ENCODE results near the gene OPHN1.

DNA sequence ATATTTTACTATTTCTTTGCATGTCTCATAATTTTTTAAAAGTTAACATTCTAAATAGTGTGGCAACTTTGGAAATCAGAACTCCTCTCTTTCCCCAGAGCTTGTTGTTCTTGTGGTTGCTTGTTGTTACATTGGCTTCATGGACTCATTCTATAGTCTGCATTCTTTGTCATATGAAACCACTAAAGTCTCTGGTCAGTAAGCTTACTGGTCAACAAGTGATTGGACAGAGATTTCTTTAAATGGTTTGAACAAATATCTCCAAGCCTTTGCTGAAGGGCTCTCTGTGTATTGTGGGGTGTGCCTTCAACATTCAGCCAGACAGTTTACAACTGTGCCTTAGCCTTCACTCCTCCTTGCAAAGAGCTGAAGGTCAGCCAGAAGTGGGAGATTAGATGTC is 147.2 kb downstream of the OPHN1 start:
- TF ChIP-seq, protein P1, sequence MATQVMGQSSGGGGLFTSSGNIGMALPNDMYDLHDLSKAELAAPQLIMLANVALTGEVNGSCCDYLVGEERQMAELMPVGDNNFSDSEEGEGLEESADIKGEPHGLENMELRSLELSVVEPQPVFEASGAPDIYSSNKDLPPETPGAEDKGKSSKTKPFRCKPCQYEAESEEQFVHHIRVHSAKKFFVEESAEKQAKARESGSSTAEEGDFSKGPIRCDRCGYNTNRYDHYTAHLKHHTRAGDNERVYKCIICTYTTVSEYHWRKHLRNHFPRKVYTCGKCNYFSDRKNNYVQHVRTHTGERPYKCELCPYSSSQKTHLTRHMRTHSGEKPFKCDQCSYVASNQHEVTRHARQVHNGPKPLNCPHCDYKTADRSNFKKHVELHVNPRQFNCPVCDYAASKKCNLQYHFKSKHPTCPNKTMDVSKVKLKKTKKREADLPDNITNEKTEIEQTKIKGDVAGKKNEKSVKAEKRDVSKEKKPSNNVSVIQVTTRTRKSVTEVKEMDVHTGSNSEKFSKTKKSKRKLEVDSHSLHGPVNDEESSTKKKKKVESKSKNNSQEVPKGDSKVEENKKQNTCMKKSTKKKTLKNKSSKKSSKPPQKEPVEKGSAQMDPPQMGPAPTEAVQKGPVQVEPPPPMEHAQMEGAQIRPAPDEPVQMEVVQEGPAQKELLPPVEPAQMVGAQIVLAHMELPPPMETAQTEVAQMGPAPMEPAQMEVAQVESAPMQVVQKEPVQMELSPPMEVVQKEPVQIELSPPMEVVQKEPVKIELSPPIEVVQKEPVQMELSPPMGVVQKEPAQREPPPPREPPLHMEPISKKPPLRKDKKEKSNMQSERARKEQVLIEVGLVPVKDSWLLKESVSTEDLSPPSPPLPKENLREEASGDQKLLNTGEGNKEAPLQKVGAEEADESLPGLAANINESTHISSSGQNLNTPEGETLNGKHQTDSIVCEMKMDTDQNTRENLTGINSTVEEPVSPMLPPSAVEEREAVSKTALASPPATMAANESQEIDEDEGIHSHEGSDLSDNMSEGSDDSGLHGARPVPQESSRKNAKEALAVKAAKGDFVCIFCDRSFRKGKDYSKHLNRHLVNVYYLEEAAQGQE (IDR thresholded peaks at IDR 0.05; ENCODE audit: unreplicated experiment) = no peak
- no peak for TF ChIP-seq ZNF114 (CRISPR knock-in tag; IDR thresholded peaks at IDR 0.05)
- TF ChIP-seq CTCF (conservative IDR thresholded peaks at IDR 0.05; ENCODE audit: low read depth in 2 of 2) = no peak
- no peak for TF ChIP-seq EZH2 (IDR thresholded peaks at IDR 0.05; ENCODE audit: low read depth, unreplicated experiment)
